Measurements from ENCODE around the gene ZFR.

DNA sequence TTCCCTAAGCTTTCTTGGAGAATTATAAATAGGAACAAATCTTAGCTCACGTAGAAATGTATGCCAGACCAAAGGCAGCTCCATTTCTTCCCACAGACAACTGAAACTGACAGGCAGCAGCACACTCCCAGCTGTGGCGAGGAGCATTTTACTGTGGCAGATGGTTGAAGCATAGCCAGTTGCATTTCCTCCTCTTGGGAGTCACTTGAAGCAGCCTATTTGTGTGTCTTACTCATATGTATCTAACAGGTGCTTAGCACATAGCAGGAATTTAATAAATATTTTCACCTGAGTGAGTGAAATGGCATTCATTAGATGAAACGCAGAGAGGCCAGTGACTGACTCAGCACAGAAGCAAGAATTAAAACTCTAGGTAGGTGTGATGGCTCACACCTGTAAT lies 119.5 kb downstream of the ZFR start:
- TF ChIP-seq, protein P1, sequence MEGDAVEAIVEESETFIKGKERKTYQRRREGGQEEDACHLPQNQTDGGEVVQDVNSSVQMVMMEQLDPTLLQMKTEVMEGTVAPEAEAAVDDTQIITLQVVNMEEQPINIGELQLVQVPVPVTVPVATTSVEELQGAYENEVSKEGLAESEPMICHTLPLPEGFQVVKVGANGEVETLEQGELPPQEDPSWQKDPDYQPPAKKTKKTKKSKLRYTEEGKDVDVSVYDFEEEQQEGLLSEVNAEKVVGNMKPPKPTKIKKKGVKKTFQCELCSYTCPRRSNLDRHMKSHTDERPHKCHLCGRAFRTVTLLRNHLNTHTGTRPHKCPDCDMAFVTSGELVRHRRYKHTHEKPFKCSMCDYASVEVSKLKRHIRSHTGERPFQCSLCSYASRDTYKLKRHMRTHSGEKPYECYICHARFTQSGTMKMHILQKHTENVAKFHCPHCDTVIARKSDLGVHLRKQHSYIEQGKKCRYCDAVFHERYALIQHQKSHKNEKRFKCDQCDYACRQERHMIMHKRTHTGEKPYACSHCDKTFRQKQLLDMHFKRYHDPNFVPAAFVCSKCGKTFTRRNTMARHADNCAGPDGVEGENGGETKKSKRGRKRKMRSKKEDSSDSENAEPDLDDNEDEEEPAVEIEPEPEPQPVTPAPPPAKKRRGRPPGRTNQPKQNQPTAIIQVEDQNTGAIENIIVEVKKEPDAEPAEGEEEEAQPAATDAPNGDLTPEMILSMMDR (optimal IDR thresholded peaks at IDR 0.05 in 1 of 3, IDR thresholded peaks at IDR 0.05 in 1 of 3, conservative IDR thresholded peaks at IDR 0.05 in 1 of 3; ENCODE audit: extremely low read depth in 1 of 3, insufficient read depth in 2 of 3, low read length in 3 of 3): no peak
- TF ChIP-seq EZH2 (IDR thresholded peaks at IDR 0.05; ENCODE audit: low read length): no peak

All from keratinocyte (primary cell).